Measurements from ENCODE around the gene AMOTL2.

AMOTL2 gene

DNA sequence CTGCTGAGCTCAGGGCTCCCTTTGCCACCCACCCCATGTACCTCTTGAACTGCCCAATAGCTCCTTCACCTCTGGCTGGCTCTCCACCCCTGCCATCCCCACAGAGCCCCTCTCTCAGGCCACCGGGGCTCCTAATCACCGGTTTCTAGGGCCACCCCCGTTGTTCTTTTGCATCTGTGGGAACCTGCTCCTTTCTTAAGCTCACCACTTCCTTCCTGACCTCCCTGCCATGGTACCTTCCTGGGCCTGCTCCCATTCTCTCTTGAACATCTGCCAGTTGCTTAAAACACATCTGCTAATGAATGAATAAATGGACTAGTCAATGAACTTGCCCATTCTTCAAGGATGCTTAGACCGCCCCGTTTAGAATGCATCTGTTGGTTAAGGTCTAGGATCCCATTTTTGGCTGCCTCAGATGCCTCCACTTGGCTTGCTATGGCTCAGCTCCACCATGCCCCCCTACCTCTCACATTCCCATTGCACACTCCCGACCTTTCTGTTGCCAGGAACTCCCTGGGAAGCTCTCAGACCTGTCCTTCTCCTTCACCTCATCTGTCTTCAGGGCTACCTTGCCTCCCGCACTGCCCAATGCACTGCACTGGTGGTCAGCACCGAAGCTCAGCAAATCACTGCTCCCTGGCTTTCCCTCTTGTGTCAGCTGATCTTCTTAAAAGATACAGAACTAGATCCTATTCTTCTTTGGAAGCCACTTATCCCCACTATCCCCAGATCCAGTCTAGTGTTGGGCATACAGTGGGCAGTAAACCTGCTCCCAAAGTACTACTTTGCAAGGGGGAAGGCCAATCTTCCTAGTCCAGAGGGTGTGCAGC is 9.1 kb downstream of the AMOTL2 start:
- DNase-seq: no peak

DNA sequence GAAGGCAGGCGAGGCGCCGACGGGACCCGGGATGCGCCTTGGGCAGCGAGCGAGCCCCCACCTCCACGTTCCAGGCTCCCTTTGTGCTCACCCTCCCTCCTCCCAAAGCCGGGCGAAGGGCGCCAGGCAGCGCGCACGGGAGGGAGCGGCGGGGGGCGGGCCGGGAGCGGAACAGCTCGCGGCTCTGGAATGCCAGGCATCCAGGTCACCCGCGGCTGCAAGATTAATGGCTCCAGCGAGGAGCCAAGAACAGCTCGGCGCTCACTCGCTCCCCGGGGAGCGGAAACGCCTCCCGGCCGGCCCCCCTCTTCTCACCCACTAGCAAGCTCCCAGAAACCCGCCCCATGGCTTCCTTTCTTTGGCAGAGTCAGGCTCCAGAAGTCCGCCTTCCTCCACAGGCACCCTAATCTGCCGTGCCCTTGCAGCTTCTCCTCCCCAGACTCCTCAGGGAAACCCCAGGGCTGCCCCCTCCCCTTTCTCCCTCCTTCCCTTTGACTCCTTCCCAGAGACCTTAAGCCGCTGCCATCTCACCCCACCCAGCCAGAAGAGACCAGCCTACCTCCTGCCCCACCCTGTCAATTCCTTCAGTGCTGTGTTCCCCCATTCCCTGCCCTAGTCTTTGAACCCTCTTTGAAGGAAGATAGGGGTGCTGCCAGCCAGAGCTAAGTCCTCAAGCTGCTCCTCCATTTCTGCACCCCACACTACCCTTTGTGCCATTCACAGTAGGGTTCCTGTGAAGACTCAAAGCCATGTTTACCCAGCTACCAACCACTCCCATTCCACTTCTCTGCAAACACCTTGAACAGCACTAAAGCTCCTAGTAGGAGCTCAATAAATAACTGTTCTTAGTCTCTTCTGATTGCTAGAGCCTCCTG is 9.9 kb downstream of the AMOTL2 start:
- peak; percentile 95 for DNase-seq

DNA sequence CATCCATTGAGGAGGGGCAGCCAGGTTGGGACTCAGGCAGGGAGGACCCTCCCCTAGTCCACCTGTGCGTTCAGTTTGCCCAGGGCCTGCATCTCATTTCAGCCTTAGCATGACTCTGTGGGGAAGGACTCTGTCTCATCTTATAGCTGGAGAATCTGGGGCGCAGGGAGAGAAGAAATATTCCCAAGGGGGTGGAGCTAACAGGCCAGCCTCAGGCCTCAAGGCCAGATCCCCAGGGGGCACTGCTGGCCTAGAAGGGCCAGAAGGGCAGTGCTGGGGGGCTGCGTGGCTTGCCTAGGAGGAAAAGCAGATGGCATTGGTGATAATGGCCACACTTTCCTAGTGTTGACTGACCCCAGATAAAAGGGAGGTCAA is 10.9 kb downstream of the AMOTL2 start:
- DNase-seq: no peak

- no peak for DNase-seq
Observed at GRCh38 chr3:134362670-134363380, 11.4 kb downstream of the AMOTL2 start.

DNA sequence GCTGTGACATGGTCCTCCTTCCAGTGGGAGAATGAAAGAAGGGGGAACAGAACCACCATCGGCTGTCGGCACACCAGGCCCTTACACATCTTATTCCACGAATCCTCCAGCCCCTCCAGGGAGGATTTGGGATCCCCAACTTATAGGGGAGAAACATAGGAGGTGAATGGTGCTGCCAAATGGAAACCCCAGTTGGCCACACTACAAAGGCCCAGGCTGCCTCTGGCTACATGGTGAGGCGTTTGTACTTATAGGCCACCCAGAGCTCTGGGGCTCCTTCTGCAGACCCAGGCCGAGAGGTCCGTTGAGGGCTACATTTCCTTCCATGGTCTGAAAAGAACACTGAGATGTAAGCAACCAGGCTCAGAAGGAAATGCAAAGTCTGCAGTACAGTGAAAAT is 12.0 kb downstream of the AMOTL2 start:
- no peak for DNase-seq

GRCh38 chr3:134361162-134361835 is 12.9 kb downstream of the AMOTL2 start:
- DNase-seq: no peak

GRCh38 chr3:134360046-134360445 is 14.2 kb downstream of the AMOTL2 start:
- DNase-seq: no peak

DNA sequence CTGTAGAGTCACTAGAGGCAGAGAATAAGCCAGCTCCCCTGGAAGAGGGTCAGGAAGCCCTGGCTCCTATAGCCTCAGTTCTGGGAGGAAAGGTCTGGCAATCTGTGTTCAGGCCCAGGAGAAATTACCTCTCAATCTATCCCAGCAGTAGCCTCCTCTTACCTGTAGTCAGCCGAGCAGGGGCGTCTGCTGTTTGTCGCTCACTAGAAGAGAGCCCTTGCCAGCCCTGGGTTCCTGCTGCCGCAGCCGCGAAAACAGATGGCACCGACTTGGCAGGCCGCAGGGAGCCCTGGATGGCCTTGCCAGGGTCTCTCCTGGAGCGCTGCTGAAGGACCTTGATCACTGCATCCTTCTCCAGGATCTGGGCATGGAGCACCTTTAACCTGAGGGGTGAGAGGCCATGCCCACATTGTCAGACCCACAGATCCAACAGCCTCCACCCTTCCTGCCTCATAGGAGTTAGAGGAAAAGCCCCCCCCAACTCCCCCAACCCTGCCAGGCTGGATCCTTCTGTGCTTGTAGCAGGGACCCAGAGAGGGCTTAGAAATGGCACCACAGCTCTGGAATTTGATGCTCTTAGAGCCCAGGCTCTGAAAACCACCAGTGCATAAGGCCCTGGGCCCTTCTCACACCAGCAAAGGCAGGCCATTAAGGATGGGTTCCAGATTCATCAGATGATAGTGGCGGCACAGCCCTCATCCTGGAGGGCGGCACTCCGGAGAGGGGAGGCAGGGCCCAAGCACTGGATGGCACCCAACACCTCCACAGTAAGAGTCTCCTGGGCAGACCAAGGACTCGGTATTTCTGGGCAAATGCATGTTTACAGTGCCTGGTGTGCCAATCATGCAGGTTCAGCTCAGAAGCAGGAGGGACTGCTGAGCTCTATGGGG is 14.9 kb downstream of the AMOTL2 start:
- DNase-seq: no peak

DNA sequence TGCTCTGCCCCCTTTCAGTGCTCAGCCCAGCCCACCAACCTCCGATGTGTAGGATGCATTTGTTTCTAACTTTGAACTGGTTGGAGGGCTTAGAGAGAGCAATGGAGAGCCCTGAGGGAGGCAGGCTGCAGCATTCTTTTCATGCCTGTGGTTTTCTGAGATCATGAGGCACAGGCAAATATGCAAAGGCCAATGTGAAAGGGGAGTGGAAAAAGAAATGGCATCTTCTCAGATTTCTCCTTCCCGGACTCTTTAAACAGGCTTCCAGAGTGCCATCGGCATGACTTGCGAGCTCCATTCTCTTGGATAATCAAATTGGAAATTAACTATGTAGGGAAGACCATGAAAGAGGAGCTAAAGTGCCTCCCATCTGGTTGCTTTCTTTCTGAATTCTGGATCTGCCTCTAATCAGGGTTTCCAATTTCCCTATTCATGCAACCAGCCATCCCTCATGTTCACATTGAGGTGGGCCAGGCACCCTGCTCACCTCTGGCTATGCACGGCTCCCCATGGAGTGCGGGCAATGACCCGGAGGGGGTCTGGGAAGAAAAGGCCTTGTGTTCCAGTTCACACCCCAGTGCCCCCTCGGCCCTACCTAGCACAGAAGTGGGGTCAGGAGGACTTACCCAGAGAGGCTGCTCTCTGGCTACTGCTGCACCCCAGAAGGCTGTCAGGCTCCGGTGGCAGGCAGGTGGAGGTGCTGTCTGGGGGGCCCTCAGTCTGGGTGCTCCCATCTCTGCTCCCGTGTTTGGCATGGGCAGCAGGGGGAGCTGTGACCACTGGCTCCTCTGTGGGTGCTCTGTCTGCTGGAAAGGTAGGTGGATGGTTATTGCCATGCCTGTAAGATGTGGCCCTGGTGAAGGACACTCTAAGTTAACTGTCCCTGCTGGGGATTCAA is 16.1 kb downstream of the AMOTL2 start:
- peak; percentile 77 for DNase-seq

- DNase-seq: no peak
Observed at GRCh38 chr3:134357261-134357913, 16.9 kb downstream of the AMOTL2 start.

- no peak for DNase-seq
Observed at GRCh38 chr3:134356411-134357040, 17.7 kb downstream of the AMOTL2 start.

DNA sequence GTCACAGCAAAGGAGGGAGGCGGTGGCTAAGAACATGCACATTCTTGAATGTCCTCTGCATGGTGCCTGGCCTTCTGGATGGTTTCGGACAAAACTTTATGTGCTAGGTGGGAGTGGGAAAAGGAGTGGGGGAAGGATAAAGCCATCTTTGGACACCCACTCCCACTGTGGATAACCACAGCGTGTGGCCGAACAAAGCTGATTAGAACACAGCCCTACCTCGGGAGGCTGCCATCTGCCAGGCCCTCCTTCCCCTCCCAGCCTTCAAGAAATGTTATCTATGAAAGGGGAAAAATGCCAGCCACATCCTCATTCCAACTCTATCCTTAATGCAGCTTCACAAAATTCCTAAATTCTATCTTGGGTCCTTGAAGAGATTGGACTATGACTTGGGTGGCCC is 18.8 kb downstream of the AMOTL2 start:
- DNase-seq: no peak

DNA sequence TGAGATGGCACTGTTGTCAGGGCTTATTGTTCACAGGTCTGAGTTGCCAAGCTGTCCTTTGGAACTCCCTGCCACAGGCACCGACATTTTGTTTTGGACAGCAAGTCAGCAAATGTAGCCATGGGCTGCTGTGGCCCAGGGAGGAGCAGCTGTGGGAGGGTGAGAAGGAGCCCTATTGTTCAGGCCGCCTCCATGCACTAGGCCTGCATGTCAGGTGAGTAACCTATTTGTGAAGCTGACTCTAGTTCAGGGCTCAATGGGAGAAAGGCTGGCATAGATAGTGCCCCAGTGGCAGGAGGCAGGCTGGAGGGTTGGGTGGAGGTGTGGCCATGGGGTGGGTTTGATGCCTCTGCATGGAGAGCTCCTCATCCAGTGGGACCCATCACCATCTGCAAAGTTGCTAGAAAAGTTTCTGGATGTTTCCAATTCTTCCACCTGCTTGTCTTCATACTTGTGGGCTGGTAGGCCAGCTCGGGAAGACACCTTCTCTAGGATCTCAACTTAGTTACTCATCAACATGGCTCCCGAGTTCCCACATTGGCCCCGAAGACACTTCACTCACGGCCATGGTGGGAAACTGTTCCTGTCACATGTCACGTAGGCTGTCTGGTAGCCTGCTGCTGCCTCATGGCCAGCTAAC is 19.5 kb downstream of the AMOTL2 start:
- DNase-seq: no peak

GRCh38 chr3:134353831-134354611 is 20.2 kb downstream of the AMOTL2 start:
- no peak for DNase-seq

DNA sequence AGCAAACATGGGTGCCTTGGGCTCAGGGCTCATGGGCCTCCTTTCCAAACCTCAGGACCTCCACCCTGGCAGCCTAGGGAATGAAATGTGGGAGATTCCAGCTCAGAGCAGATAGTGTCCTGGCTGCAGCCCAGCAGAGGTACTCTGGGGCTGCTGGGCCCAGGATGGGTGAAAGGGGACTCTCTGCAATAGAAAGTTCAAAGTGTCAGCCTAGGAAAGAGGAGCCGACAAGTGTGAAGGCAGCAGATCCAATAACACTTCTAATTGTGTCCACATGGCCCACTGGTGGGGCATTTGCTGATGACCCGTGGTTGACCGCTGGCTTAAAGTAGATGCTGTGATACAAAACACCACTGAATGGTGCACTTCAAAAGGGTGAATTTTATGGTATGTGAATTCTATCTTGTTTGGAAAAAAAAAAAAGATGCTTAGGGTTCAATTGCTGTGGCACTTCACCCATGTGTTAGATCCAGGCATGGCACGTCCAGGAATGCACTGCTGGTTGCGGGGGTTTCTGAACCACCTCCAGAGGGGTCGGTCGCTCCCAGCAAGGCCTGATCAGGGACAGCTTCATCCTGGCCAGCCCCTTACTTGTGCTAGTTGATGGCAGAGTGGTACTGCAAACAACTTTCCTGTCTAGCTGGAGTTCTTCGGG is 20.9 kb downstream of the AMOTL2 start:
- DNase-seq: no peak

DNA sequence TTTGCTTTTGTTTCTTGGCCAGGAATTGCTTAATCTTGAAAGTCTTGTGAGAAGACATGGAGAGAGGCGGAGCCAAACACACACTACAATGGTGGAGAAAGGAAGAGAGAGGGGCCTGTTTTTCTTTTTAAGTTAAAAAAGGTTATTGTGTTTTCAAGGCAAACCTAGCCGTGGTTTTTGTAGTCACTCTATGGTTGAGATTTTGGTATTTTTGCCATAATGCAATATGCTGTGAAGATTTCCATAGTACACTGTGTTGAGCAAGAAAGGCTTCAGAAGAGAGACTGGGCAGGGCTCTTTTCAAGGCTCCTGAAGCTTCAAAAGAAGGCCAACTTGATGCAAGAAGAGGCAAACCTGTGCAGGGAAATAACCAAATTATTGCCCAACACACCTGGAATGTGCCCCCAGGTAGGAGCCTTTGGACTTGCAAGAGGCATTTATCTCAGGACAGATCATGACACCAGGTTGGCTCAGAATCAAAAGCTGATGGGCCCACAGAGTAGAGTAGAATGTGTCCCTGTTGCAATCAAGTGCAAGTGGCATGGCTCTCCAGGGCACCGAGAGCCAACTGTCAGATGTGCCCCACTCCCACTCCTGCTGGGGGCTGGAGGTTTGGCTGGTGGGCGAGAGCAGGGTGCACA is 22.1 kb downstream of the AMOTL2 start:
- peak; percentile 38 for DNase-seq

- no peak for DNase-seq
Observed at GRCh38 chr3:134351427-134351826, 22.8 kb downstream of the AMOTL2 start.

All from NCI-H226 (cell line).